Stomach (tissue), 9 donors: ENCODE results near the gene OTX2. TPM values are rescaled to one million over a fixed set of nuclear protein-coding genes. Genes with fewer than 3 reads are reported as not detected.

ENCODE experiments used
- DNase-seq, 2 donors: peaks; one replicate each; pipeline versions ENCODE4 v3.0.0 to v3.0.0-alpha.2; 2013 to 2019
- H3K27ac ChIP-seq, 5 donors: fragments of 200-600 bp in 4 of 5; sonication (generic) in 4 of 5; one replicate each; pipeline ENCODE4 v1.5.1; 2013 to 2019; ENCODE audit warnings: mild to moderate bottlenecking in 1 of 5, moderate library complexity in 1 of 5
- H3K27me3 ChIP-seq, 3 donors: fragments of 200-600 bp; sonication (generic); one replicate each; pipeline ENCODE4 v1.5.1; 2017 to 2019; ENCODE audit warnings: mixed run types in 1 of 3
- H3K36me3 ChIP-seq, 4 donors: fragments of 200-600 bp; sonication (generic); 1 replicate in 3 of 4; 2 replicates in 1 of 4; pipeline ENCODE4 v1.5.1; 2016 to 2019
- H3K4me1 ChIP-seq, 4 donors: fragments of 200-600 bp; sonication (generic); one replicate each; pipeline ENCODE4 v1.5.1; 2016 to 2019
- H3K4me3 ChIP-seq, 4 donors: fragments of 200-600 bp; sonication (generic) in 3 of 4; one replicate each; pipeline ENCODE4 v1.5.1; 2016 to 2019; ENCODE audit warnings: mild to moderate bottlenecking in 1 of 4
- H3K9me3 ChIP-seq, 4 donors: fragments of 200-600 bp; sonication (generic); one replicate each; pipeline ENCODE4 v1.5.1; 2016 to 2019
- EP300 ChIP-seq: sonication (generic); formaldehyde crosslinking; IDR thresholded peaks from one replicate; pipeline ENCODE4 v1.6.1; 2017; ENCODE audit warnings: antibody characterized with exemption
- POLR2A ChIP-seq, 4 donors: fragments of 450-650 bp; IDR thresholded peaks; one replicate each; pipeline ENCODE4 v1.6.1; 2016; ENCODE audit warnings: antibody characterized with exemption in 4 of 4, control low read depth in 2 of 4, mild to moderate bottlenecking in 1 of 4, moderate library complexity in 1 of 4
- POLR2AphosphoS5 ChIP-seq, 3 donors: sonication (generic); formaldehyde crosslinking; IDR thresholded peaks; one replicate each; pipeline ENCODE4 v1.6.1; 2016; ENCODE audit warnings: antibody characterized with exemption in 3 of 3
- WGBS, 5 donors: extraction: QIAGEN DNeasy Blood & Tissue Kit in 3 of 5; methylation state at CpG; one replicate each; pipeline versions ENCODE4 v1.1.5 to v1.1.7; 2013 to 2018; 5-methylcytosine and 5-hydroxymethylcytosine counted together
- intact Hi-C: fragments of 100-400 bp; cut with DNase I; formaldehyde crosslinking; loops from one replicate; pipeline ENCODE4 v1.15.1; 2023; ENCODE audit warnings: low total_unique reads
- polyA plus RNA-seq, 3 donors: library from polyadenylated mRNA; stranded (reverse); fragments of 200-250 nt; gene quantifications; one replicate each; pipeline ENCODE4 v1.2.3, GENCODE V29; 2013
- total RNA-seq, 5 donors: library from RNA; depleted of rRNA; stranded (reverse); fragments of >200 nt; gene quantifications; one replicate each; pipeline versions ENCODE4 v1.1.0 to v1.2.3, GENCODE V29; 2014 to 2016
- TF ChIP-seq, protein P1 (sequence below), 7 experiments: fragments of 450-650 bp in 4 of 7; fragments of 200-600 bp in 3 of 7; sonication (generic) in 3 of 7; IDR thresholded peaks; one replicate each; pipeline ENCODE4 v1.5.1; 2016 to 2019; ENCODE audit warnings: antibody characterized with exemption in 7 of 7, control low read depth in 2 of 7, mild to moderate bottlenecking in 1 of 7
- donor health status: healthy with polysubstance abuse.
- donor health status: Bipolar disorder and iron deficiency.
- donor health status: healthy.

The OTX2 gene
- total and polyA plus RNA-seq, 8 donors: not detected

DNA sequence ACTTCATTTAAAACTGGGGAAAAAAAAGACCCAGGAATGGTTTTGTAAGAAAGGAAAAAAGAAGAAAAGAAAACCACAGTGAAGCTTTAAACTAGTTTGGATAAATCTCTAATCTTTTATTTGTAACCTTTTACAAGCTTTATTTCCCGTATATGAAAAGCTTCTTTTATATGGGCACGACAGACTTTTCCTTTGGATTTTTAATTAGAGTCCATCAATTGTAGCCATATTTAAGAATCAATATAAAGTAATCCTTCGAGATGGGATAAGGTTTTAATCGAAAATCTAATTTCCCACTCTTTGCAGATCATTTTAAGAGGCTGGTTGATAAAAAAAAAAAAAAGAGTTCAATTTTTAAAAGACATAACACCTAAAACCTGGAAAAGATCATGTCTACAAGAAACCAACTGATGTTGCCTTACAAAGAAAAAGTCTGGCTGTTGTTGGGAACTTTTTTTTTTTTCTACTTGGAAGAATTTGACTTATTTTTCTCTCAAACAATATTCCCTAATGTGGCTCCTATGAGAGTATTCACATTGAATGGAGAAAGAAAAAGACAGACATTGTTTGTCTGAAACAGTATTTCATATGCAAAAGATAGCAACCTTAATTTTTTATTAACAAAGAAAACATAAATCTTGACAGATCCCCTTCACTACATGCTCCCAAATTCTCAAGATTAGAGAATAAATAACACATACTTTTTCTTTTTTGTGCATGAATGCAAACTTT is 4.9 kb upstream of the OTX2 start:
- intact Hi-C loops: no loop called here
- TF ChIP-seq POLR2AphosphoS5 (IDR thresholded peaks at IDR 0.05): no peak
- TF ChIP-seq EP300: no peak
- no peak for TF ChIP-seq POLR2A (IDR thresholded peaks at IDR 0.05)
- TF ChIP-seq, protein P1, sequence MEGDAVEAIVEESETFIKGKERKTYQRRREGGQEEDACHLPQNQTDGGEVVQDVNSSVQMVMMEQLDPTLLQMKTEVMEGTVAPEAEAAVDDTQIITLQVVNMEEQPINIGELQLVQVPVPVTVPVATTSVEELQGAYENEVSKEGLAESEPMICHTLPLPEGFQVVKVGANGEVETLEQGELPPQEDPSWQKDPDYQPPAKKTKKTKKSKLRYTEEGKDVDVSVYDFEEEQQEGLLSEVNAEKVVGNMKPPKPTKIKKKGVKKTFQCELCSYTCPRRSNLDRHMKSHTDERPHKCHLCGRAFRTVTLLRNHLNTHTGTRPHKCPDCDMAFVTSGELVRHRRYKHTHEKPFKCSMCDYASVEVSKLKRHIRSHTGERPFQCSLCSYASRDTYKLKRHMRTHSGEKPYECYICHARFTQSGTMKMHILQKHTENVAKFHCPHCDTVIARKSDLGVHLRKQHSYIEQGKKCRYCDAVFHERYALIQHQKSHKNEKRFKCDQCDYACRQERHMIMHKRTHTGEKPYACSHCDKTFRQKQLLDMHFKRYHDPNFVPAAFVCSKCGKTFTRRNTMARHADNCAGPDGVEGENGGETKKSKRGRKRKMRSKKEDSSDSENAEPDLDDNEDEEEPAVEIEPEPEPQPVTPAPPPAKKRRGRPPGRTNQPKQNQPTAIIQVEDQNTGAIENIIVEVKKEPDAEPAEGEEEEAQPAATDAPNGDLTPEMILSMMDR (IDR thresholded peaks at IDR 0.05): no peak
- no peak for DNase-seq
- no peaks in the 10 kb centered on the region for H3K36me3 ChIP-seq
- no peak overlapping the region for H3K27ac ChIP-seq
- peaks cover 24 to 100% (median 79%) of the 10 kb centered on the region in 3 donors for H3K27me3 ChIP-seq
- 7 to 17% (median 11%) methylated on average over 4 of the region's 4 CpGs for WGBS, 5 donors
- peaks cover 0 to 24% (median 2%) of the 10 kb centered on the region in 4 donors for H3K4me1 ChIP-seq
- H3K4me3 ChIP-seq: no peak overlapping the region
- peaks cover 0 to 12% (median 0%) of the 10 kb centered on the region in 4 donors for H3K9me3 ChIP-seq

DNA sequence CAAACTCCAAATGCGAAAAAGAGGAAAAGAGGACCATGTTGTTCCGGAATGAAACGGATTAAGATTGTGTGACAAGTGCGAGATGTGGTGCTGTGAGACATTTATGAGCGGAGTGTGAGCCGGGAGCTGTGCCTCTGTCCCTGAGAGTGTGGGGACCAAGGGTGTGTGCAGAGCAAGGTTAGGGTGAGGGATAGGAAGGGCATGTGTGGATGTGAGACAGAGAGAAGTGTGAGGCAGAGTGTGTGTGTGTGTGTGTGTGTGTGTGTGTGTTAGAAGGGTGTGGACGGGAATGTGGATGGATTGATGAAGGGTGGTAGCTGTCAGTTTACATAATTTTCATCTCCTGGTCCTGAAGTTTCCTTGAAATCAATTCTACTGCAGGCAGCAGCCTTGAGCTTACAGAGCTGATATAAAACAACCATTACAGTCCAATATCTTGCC is 4.3 kb upstream of the OTX2 start:
- H3K4me3 ChIP-seq: no peak overlapping the region
- H3K36me3 ChIP-seq: no peaks in the 10 kb centered on the region
- H3K9me3 ChIP-seq: peaks cover 0 to 18% (median under 1%) of the 10 kb centered on the region in 4 donors
- peaks cover 28 to 100% (median 85%) of the 10 kb centered on the region in 3 donors for H3K27me3 ChIP-seq
- DNase-seq: no peak
- intact Hi-C loops: no loop called here
- H3K4me1 ChIP-seq: peaks cover 0 to 25% (median 4%) of the 10 kb centered on the region in 4 donors
- TF ChIP-seq POLR2AphosphoS5 (IDR thresholded peaks at IDR 0.05): no peak
- TF ChIP-seq EP300: no peak
- TF ChIP-seq, protein P1 (IDR thresholded peaks at IDR 0.05): no peak
- no peak for TF ChIP-seq POLR2A (IDR thresholded peaks at IDR 0.05)
- H3K27ac ChIP-seq: no peak overlapping the region
- WGBS, 5 donors: 5 to 14% (median 7%) methylated on average over 7 of the region's 7 CpGs

DNA sequence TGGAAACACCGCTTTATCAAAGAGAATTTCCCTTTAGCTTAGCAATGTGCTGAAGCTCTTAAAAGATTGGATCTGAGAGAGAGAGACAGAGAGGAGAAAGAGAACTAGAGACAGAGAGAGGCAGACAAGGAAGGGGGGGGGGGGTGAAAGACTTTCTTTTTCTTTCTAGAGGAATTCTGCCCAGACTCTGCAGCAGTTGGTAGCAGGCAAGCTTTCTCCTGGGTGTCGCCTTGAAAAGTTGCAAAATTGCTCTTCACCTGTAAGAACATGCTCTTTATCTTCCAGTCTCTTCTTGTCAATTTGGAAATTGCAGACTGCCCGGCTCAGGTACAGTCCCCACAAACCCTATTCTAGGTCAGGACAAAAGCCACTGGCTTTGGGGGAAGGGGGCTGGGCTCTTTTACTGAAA is 2.9 kb upstream of the OTX2 start:
- TF ChIP-seq POLR2A (IDR thresholded peaks at IDR 0.05) (no peak), EP300 (no peak), POLR2AphosphoS5 (IDR thresholded peaks at IDR 0.05) (no peak)
- TF ChIP-seq, protein P1 (IDR thresholded peaks at IDR 0.05): no peak

DNA sequence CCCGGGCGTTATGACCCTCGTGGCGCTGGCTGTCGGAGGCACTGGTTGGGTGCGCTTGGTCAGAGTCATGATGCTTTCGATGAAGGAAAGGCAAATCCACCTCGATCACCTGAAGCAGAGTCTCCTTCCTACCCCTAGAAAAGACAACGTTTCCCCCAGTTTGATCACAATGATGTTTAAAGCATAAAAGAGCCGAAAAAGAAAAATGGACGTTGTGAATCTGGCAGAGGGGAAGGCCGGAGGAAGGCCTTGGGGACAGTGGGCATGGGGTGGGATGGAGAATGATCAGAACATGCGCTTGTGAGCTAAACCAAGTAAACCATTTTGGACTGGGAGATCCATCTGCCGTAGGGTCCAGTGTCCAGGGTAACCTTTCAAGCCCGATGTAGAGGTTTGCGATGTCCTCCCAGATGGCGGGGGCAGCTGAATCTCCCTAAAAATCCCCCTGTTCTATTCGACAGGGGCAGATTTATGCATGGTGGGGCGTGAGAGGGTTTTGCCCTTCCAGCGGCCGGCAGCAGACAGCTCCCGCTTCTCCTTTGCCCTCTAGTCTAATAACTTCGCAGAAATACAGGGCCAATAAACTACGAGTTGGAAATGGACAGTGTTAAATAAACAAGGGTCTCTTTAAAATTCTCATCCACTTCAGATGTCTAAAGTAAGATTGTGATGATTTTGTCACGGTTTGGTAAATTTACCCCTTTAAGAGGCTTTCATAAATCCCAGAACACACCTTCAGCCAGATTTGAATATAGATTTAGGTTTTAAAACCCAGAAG is 2.3 kb upstream of the OTX2 start:
- no peak for TF ChIP-seq POLR2AphosphoS5 (IDR thresholded peaks at IDR 0.05)
- no peak for TF ChIP-seq EP300
- TF ChIP-seq POLR2A (IDR thresholded peaks at IDR 0.05): no peak
- TF ChIP-seq, protein P1 (IDR thresholded peaks at IDR 0.05): no peak
- DNase-seq: no peak
- Histone ChIP-seq H3K36me3 (no peaks in the 10 kb centered on the region), H3K27ac (no peak overlapping the region), H3K9me3 (peaks cover 0 to 33% (median 6%) of the 10 kb centered on the region in 4 donors), H3K4me3 (no peak overlapping the region), H3K4me1 (peaks cover 4 to 45% (median 16%) of the 10 kb centered on the region in 4 donors), H3K27me3 (peaks cover 41 to 100% (median 95%) of the 10 kb centered on the region in 3 donors)
- 6 to 11% (median 9%) methylated on average over 25 of the region's 25 CpGs for whole genome bisulfite sequencing, 5 donors
- intact Hi-C loops: no loop called here

More for the DNA sequence above, 2.9 kb upstream of the OTX2 start:
- 6 to 11% (median 10%) methylated on average over 3 of the region's 3 CpGs for WGBS, 5 donors
- H3K4me1 ChIP-seq: peaks cover 0 to 39% (median 13%) of the 10 kb centered on the region in 4 donors
- peaks cover 39 to 100% (median 95%) of the 10 kb centered on the region in 3 donors for H3K27me3 ChIP-seq
- no peak overlapping the region for H3K4me3 ChIP-seq
- no peaks in the 10 kb centered on the region for H3K36me3 ChIP-seq
- peaks cover 0 to 32% (median 6%) of the 10 kb centered on the region in 4 donors for H3K9me3 ChIP-seq
- DNase-seq: no peak
- intact Hi-C loops: no loop called here
- no peak overlapping the region for H3K27ac ChIP-seq
